HG02610 (cell line): Measurements from ENCODE around the gene GRAP2.
"Not testable (repeated sequence)": the region's sequence is repeated elsewhere in the genome, so short reads cannot be mapped to it uniquely, and the experiment has no call there.

Source experiments
- ATAC-seq: cut with Tn5 transposase; IDR thresholded peaks from one replicate; pipeline ENCODE4 v1.9.1; 2021; ENCODE audit warnings: mild to moderate bottlenecking, moderate library complexity; ENCODE audit not compliant: unreplicated experiment

Gene GRAP2

DNA sequence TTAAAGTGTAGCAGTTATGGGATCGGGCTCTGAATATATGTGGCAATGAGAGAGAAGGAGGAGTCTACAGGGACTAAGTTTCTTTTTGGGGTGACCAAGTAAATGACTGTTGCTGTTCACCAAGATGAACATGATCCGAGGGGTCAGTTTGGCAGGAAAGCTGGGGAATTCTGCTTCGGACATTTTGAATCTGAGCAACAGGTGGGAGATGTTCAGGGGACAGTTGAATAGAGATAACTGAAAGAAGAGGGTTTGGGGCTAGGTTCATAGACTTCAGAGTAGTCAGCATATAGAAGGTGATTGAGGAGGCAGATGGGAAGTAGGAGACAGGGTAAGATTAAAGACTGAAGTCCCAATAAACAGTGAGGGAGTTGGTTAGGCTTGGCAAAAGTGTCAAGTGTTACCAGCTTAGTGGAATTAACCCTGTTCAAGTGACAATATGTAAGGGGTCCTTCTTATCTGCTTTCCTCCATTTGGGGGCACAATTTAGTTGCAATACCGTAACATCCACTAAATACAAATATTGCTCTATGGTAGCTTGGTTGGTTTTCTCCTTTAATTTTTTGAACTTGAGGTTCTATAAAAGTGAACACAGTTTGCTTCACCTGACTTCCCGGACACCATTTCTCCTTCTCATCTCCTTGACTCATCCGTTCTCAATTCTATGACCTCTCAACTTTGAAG, 4.4 kb upstream of the GRAP2 start:
- no peak for ATAC-seq

GRCh38 chr22:39897841-39898240, 3.0 kb upstream of the GRAP2 start:
- no peak for ATAC-seq

GRCh38 chr22:39898997-39899396, 1.9 kb upstream of the GRAP2 start:
- ATAC-seq = peak; percentile 68

DNA sequence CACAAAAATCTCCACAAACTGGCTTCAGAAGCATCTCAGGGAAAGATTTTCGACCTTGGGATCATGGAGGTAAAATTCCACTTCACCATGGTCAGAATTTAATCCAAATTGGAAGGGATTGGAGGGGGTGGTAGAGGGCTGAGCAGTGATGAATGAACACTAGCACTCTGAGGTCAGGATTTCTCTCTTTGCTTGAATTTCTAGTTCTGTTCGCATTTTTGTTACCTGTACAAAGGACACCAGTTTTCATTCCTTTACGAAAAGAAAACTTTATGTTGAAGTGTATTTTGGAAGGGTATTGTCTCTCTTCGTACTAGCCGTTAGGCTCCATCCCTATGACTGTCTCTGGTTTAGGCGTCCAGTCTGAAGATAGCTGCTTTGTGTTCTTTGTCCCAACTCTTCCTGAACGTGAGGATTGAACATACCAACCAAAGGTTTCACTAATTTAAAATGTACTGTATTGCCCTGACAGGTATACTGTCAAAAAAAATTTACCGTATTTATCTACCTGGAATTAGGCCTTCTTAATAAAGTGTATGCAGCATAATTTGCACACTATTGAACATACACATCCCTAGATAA, 772 bp downstream of the GRAP2 start:
- ATAC-seq = no peak

- not testable (repeated sequence) for ATAC-seq
Observed at GRCh38 chr22:39904024-39904423, 3.1 kb downstream of the GRAP2 start.

GRCh38 chr22:39904862-39905261, 4.0 kb downstream of the GRAP2 start:
- no peak for ATAC-seq

- ATAC-seq = no peak
Observed at GRCh38 chr22:39905687-39906086, 4.8 kb downstream of the GRAP2 start.

DNA sequence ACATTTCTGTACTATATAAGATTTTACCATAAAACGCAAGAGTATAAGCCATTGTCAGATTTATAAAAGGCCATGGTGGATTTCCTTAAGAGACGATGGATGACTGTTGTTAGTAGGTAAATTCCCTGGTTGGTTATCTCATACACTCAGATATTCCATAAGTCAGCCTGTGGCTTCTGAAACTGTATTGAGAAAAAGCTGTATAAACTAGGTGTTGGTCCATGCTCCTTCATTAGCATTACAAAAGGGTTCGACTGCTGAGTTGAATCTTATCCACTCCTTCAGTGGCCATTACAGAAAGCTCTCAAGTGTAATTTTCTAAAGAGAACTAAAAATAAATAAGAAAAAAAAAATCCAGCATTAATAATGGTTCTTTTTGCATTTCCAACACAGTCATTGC, 5.3 kb downstream of the GRAP2 start:
- no peak for ATAC-seq

DNA sequence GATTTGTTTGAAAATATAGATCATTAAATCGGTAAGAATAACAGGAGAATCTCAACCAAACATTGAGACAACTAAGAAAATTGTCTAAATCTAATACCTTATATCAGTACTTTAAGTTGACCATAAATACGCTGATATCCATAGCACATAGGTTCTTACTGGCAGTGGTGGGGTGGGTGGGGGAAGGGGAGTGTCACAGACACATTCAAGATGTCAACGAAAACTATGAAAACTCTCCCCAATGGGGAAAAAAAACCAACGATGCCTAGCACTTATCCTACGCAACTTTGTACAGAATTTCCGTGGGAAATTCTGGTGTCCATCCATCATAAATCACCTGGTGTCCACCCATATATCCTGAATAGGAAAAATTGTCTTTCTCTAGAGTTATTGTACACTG, 6.2 kb downstream of the GRAP2 start:
- ATAC-seq = no peak

DNA sequence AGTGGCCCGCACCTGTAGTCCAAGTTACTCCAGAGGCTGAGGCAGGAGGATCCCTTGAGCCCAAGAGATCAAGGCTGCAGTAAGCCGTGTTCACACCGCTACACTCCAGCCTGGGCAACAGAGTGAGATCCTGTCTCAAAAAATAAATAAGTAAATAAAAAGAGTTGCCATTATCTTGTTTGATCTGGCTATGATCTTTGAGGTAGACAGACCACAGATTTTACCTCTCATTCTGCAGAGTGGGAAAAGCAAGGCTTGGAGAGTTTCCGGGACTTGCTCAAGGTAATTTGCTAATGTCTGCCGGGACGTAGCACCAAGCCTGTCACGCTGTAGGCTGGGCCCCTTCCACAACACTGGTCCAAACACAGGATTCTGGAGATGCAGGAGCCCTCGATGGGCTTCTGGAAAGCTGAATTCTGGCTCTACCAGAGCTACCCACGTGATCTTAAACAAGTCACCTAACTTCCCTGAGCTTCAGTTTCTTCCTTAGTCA, 6.8 kb downstream of the GRAP2 start:
- no peak for ATAC-seq

DNA sequence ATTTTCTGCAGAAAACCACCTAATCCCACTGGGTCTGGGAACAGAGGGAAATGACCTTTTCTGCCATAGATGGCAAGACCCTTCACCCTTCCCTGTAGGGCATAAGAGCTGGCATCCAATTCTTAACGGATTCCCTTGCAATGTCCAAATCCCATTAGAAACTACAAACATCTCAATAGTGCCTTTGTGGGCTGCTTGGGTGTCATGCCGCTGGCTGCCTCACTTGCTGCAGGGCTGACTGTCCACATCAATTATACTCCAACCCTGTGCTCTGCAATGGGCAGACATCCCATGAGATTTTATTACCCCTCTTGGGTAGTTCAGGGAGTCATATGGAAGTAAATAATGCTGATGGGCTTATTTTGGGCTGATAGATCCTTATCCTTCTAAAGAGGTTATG, 7.3 kb downstream of the GRAP2 start:
- no peak for ATAC-seq

- no peak for ATAC-seq
Observed at GRCh38 chr22:39908737-39909136, 7.9 kb downstream of the GRAP2 start.

- ATAC-seq = no peak
Observed at GRCh38 chr22:39910876-39911613, 10.2 kb downstream of the GRAP2 start.

- no peak for ATAC-seq
Observed at GRCh38 chr22:39913321-39913720, 12.4 kb downstream of the GRAP2 start.

DNA sequence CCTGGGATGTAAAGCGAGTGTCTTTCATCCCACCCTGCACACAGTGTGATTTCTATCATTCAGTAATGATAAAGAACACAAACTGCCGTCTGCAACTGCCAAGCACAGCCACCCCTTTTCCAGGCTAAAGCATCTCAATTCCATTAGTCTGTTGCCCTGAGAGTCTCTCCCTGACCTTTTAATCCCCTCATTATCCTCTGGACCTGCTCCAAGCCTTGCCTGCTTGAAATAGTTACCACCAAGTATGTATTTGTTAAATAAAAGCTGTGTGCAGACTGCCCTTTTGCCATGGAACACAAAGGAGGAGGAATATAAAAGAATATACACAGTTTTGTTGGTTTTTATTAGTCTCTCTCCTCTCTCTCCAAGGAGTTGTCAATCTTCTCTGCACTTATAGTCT, 13.0 kb downstream of the GRAP2 start:
- ATAC-seq = no peak

DNA sequence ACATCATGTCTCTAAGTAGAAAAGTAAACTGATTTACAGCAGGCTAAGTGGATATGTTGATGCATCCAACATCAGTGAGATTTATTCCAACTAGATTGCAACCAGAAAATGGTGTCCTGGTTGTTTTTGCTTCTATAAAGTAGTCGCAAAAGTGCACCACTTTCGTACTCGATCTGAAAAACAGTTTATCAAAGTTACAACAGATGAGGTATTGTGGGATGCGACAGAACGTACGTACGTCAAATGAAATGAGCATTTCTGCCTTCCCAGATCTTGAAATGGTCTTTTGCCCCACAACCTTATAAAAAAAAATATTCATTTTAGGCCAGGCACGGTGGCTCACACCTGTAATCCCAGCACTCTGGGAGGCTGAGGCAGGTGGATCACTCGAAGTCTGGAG, 13.7 kb downstream of the GRAP2 start:
- no peak for ATAC-seq

- ATAC-seq = no peak
Observed at GRCh38 chr22:39915295-39915726, 14.4 kb downstream of the GRAP2 start.

GRCh38 chr22:39916496-39916895, 15.6 kb downstream of the GRAP2 start:
- no peak for ATAC-seq

GRCh38 chr22:39917197-39917643, 16.3 kb downstream of the GRAP2 start:
- ATAC-seq = no peak

- ATAC-seq = no peak
Observed at GRCh38 chr22:39917776-39918495, 17.1 kb downstream of the GRAP2 start.

DNA sequence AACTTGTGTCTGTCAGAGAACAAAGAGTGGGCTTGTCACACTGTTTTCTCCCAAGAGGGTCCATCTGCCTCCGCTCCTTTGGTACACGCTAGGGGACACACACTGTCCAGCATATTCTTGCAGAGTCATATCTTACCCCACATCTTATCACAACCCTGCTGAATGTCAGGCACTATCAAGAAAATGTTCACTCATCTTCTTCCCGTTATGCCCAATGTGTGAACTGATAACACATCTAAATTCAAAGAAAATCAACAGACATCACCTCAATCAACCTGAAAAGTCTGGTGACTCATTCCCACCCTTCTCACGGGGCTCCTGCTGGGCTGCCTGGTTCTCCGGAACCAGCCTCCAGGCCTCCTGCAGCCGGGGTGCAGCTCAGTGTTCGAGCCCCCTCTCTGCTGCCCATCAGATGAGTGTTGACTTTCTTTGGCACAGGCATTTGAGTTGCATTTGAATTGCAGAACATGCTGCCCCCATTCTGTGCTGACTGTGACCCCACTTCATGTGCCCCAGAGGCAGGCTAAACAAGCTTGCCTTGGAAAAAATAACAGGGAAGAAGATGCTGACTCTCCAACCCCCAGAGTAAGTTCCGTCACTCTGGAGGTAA, 19.4 kb downstream of the GRAP2 start:
- ATAC-seq = no peak
